Fibroblast of villous mesenchyme (primary cell): ENCODE results near the gene SLC24A5. TPM values are rescaled to one million over a fixed set of nuclear protein-coding genes. Genes with fewer than 3 reads are reported as not detected.

Experiments used
- DNase-seq: peaks from one replicate; pipeline ENCODE4 v3.0.0-alpha.2; 2010; ENCODE audit warnings: low read depth
- H3K4me3 ChIP-seq: 2 replicates; pipeline ENCODE4 v1.5.1; 2011; ENCODE audit warnings: low read depth, mild to moderate bottlenecking, low read length
- CTCF ChIP-seq: IDR thresholded peaks from 2 replicates; pipeline ENCODE4 v1.5.1; 2012; ENCODE audit warnings: low read depth, mild to moderate bottlenecking, low read length; ENCODE audit not compliant: insufficient read depth
- total RNA-seq: library from RNA; depleted of rRNA; stranded (reverse); fragments of >200 nt; gene quantifications from 2 replicates; pipeline ENCODE4 v1.2.3, GENCODE V29; 2012

Gene SLC24A5
- not detected in 2 replicates for total RNA-seq

GRCh38 chr15:48120745-48121144 is at the start of gene SLC24A5:
SLC24A5 (plus strand) TSS chr15:48120990; CDS start chr15:48121045, 55 bp downstream.
- no peak within 1 kb of the TSS for H3K4me3 ChIP-seq
- no peak for TF ChIP-seq CTCF

GRCh38 chr15:48072941-48073340 is 47.8 kb upstream of the SLC24A5 start:
- no peak for DNase-seq
- no peak overlapping the region for H3K4me3 ChIP-seq
- TF ChIP-seq CTCF = no peak

More at GRCh38 chr15:48120745-48121144, at the start of gene SLC24A5:
- no peak for DNase-seq

GRCh38 chr15:48073881-48074280 is 46.9 kb upstream of the SLC24A5 start:
- no peak for DNase-seq
- H3K4me3 ChIP-seq = no peak overlapping the region
- TF ChIP-seq CTCF = no peak

GRCh38 chr15:48076454-48076853 is 44.3 kb upstream of the SLC24A5 start:
- DNase-seq = peak; percentile 87
- no peak for TF ChIP-seq CTCF
- H3K4me3 ChIP-seq = no peak overlapping the region

- TF ChIP-seq CTCF = no peak
- no peak overlapping the region for H3K4me3 ChIP-seq
Measured at GRCh38 chr15:48077616-48078184, 43.1 kb upstream of the SLC24A5 start.

GRCh38 chr15:48084759-48085590 is 35.8 kb upstream of the SLC24A5 start:
- peak; percentile 64 for DNase-seq
- TF ChIP-seq CTCF = peak; percentile 73
- H3K4me3 ChIP-seq = no peak overlapping the region

More at GRCh38 chr15:48077616-48078184, 43.1 kb upstream of the SLC24A5 start:
- peak; percentile 64 for DNase-seq

- DNase-seq = no peak
- no peak for TF ChIP-seq CTCF
- no peak overlapping the region for H3K4me3 ChIP-seq
Measured at GRCh38 chr15:48085591-48085930, 35.2 kb upstream of the SLC24A5 start.
